Kidney epithelial cell (primary cell): ENCODE results near the gene AIM2. TPM values are rescaled to one million over a fixed set of nuclear protein-coding genes. Genes with fewer than 3 reads are reported as not detected.
"Not testable (repeated sequence)": the region's sequence is repeated elsewhere in the genome, so short reads cannot be mapped to it uniquely, and the experiment has no call there.

Experiments
- DNase-seq: peaks from one replicate; pipeline ENCODE4 v3.0.0-alpha.2; 2010; ENCODE audit warnings: low read depth
- H3K27me3 ChIP-seq: 2 replicates; pipeline ENCODE4 v1.6.0; 2011; ENCODE audit warnings: low read length; ENCODE audit not compliant: control insufficient read depth, insufficient read depth
- H3K36me3 ChIP-seq: 2 replicates; pipeline ENCODE4 v1.5.1; 2011; ENCODE audit warnings: low read length; ENCODE audit not compliant: control insufficient read depth, insufficient read depth
- H3K4me3 ChIP-seq: 2 replicates; pipeline ENCODE4 v1.5.1; 2011; ENCODE audit warnings: low read depth, mild to moderate bottlenecking, control low read depth, low read length
- total RNA-seq: library from RNA; depleted of rRNA; stranded (reverse); fragments of >200 nt; gene quantifications from 2 replicates; pipeline ENCODE4 v1.2.3, GENCODE V29; 2015
- TF ChIP-seq, protein P1 (sequence below): IDR thresholded peaks from 2 replicates; pipeline ENCODE4 v1.5.1; 2011; ENCODE audit warnings: mild to moderate bottlenecking, moderate library complexity, low read length, control low read depth, inconsistent platforms; ENCODE audit not compliant: insufficient read depth, poor library complexity, severe bottlenecking

AIM2 gene
- total RNA-seq, 1 donor from 2014 or later, result not detected

DNA sequence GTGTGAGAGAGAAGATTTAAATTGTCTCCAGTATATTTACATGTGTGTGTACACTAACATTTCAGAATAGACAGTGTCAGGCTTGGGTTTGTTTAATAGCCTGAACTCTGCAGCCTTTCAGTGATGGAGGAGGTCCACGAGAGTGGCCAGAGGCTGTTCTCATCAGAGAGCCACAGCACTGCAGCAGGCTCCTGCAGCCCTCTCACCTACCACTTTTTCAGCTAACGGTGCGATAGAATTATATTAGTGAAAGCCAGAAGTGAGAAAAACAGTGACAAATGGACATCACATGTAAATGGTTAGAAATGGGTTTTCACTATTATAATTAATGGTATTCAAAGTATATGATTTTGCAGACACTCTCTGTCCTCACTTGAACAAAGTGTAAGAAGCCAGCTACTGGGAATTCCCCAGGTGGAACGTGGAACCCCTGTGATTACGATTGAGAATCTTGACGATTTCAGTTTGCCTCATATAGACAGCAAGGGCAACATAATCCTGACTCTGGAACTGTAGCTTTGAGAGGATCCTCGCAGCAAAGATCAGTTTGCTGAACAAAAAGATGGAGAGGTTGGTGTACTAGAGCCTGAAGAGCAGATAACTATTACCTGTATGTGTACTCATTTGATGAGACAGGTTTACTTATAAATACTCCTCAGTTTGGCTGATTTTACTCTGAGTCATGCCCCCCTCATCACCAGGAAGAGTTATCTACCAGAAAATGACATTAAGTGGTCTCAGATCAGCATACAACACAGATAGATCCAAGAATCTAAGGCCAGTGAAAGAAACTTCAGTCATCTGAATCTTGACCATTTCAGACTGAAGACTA, 35.5 kb downstream of the AIM2 start:
- TF ChIP-seq, protein P1, sequence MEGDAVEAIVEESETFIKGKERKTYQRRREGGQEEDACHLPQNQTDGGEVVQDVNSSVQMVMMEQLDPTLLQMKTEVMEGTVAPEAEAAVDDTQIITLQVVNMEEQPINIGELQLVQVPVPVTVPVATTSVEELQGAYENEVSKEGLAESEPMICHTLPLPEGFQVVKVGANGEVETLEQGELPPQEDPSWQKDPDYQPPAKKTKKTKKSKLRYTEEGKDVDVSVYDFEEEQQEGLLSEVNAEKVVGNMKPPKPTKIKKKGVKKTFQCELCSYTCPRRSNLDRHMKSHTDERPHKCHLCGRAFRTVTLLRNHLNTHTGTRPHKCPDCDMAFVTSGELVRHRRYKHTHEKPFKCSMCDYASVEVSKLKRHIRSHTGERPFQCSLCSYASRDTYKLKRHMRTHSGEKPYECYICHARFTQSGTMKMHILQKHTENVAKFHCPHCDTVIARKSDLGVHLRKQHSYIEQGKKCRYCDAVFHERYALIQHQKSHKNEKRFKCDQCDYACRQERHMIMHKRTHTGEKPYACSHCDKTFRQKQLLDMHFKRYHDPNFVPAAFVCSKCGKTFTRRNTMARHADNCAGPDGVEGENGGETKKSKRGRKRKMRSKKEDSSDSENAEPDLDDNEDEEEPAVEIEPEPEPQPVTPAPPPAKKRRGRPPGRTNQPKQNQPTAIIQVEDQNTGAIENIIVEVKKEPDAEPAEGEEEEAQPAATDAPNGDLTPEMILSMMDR, result no peak
- Histone ChIP-seq H3K4me3 (no peak overlapping the region), H3K27me3 (no peaks in the 10 kb centered on the region), H3K36me3 (no peaks in the 10 kb centered on the region)
- DNase-seq, result no peak

DNA sequence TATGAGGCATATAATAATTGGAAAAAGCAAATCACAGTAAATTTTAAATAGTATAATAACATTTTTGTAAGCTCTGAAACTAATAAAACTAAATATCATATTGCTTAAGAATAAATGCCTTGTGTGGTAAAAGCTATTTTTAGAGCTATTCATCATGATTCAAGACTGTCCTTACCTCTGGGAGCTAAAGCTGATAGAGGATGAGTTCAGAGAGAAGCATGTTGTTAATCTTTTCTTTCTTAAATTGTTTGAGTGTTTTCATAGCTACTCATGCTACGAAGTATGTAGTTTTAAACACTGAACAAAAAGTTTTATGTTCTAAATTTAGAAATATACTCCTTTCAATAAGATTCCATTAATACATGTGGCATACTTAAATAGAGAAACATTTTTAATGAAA, 36.4 kb downstream of the AIM2 start:
- TF ChIP-seq, protein P1, result no peak
- no peak for DNase-seq
- no peaks in the 10 kb centered on the region for H3K36me3 ChIP-seq
- no peaks in the 10 kb centered on the region for H3K27me3 ChIP-seq
- no peak overlapping the region for H3K4me3 ChIP-seq

DNA sequence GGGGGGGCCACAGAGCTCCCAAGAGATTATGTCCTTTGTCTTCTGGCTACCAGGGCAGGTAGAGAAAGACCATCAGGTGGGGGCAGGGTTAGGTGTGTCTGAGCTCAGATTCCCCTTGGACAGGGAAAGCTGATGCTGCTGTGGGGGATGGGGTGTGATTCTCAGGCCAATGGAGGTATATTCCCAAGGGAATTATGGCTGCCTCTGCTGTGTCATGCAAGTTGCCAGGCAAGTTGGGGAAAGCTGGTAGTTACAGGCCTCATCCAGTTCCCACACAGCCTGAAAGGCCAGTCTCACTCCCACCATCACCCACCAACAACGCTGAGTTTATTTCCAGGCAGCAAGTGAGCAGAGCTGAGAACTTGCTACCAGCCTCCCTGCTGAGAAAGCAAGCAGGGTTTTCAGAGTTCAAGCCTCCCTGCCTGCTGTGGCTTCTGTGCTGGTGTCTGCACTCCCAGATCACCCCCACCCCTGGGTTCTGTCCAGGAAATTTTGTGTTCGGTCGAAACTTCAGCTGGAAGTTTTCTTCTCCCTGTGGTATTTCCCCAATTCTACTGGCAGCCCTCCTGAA, 45.6 kb downstream of the AIM2 start:
- H3K27me3 ChIP-seq, result no peaks in the 10 kb centered on the region
- TF ChIP-seq, protein P1, result no peak
- no peak overlapping the region for H3K4me3 ChIP-seq
- DNase-seq, result no peak
- H3K36me3 ChIP-seq, result no peaks in the 10 kb centered on the region

DNA sequence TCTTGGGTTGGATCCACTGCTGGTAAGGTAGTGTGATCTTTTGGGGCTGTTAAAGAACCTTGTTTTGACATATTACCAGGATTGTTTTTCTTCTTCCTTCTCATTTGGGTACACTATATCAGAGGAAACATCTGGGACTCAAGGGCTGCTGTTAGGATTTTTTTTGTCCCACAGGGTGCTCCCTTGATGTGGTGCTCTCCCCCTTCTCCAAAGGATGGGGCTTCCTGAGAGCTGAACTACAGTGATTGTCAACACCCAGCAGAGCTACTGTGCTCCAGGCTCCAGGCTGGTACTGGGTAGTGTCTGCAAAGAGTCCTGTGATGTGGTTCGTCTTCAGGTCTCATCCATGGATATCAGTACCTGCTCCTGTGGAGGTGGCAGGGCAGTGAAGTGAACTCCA, 46.3 kb downstream of the AIM2 start:
- no peak overlapping the region for H3K4me3 ChIP-seq
- H3K36me3 ChIP-seq, result no peaks in the 10 kb centered on the region
- H3K27me3 ChIP-seq, result no peaks in the 10 kb centered on the region
- no peak for DNase-seq
- TF ChIP-seq, protein P1, result no peak

DNA sequence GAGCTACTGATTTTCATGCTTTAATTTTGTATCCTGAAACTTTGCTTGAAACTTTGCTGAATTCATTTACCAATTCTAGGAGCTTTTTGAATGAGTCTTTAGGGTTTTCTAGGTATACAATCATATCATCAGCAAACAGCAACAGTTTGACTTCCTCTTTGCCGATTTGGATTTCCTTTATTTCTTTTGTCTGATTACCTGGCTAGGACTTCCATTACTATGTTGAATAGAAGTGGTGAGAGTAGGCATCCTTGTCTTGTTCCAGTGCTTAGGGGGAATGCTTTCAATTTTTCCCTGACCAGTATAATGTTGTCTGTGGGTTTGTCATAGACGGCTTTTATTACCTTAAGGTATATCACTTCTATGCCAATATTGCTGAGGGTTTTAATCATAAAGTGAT, 49.7 kb downstream of the AIM2 start:
- DNase-seq, H3K27me3 ChIP-seq, H3K4me3 ChIP-seq, H3K36me3 ChIP-seq: not testable (repeated sequence)

DNA sequence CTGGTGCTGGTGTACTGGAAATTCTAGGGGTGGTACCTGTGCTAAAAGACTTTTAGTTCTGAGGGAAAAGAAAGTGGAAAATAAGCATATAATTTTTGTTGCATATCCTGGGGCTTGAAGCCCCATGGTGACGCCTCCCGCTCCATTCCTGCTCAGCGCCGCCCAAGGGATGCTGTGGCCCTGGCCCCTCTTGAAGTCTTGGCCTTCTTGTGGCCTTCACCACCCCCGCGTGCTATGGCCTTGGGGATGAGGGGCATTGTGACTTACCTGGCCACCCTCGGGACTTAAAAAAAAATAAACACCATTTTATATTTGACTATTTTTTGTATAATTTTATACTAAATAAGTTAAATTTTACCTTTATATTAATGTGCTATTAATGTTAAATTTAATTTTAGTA, 51.5 kb downstream of the AIM2 start:
- DNase-seq, result no peak
- Histone ChIP-seq H3K4me3 (no peak overlapping the region), H3K27me3 (no peaks in the 10 kb centered on the region), H3K36me3 (no peaks in the 10 kb centered on the region)
- TF ChIP-seq, protein P1, result no peak
